HG02642 (cell line): ENCODE measurements around the gene DNASE1L3.
"Not testable (repeated sequence)": the region's sequence is repeated elsewhere in the genome, so short reads cannot be mapped to it uniquely, and the experiment has no call there.

ENCODE experiments used
- ATAC-seq: cut with Tn5 transposase; IDR thresholded peaks from one replicate; pipeline ENCODE4 v1.9.1; 2021; ENCODE audit warnings: mild to moderate bottlenecking; ENCODE audit not compliant: unreplicated experiment, poor library complexity

Gene DNASE1L3, protein sequence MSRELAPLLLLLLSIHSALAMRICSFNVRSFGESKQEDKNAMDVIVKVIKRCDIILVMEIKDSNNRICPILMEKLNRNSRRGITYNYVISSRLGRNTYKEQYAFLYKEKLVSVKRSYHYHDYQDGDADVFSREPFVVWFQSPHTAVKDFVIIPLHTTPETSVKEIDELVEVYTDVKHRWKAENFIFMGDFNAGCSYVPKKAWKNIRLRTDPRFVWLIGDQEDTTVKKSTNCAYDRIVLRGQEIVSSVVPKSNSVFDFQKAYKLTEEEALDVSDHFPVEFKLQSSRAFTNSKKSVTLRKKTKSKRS

GRCh38 chr3:58210761-58211460 lies at the start of gene DNASE1L3:
DNASE1L3 (minus strand) TSS chr3:58210972; CDS start chr3:58210906, 66 bp downstream.
- ATAC-seq: no peak

DNA sequence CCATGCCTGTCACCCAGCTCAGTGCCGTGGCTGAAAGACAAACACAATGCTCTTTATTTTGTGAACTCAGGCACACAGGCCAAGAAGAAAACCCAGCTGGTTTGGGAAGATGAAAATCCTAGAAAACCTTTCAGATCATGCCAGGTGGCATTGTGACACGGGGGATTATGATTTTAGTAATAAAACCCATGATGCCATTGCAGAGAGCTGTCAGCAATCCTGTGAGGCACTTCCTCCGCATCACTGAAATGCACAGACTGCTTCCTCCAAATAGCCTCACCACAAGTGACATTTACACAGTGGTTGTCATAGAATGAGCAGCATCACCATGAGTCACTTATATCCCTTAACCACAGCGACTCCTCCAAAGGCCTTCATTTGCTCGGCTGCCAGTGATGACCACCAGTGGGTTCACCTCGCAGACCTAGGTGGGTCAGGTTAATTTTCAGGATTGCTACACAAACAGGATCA lies 49.5 kb upstream of the DNASE1L3 start:
- ATAC-seq: no peak

DNA sequence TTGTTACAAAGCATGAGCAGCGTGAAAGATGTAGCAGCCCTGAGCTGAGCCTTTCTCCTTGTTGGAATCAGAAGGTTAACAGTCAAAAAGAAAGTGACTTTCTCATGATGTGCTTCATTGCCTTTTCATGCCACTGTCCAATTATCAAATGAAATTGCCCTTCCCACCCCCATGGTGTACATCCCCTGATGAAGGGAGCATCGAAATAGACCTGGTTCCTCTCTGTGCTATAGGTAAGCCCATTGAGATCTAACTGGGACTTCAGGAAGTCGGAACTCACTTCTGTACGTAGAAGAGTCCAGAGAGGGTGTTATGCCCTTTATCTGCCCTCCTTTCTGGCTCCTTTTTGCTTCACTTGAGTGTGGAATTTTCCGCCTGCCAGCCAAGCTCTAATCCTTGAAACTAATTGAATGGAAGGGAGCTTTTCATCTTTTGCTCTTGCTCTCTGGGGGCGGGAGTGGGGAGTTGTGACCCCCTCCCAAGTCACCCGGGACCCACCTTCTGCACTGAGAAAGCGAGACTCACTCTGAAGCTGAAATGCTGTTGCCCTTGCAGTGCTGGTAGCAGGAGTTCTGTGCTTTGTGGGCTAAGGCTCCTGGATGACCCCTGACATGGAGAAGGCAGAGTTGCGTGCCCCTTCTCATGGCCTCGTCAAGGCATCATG lies 47.8 kb upstream of the DNASE1L3 start:
- no peak for ATAC-seq

- no peak for ATAC-seq
Measured at GRCh38 chr3:58256511-58256910, 45.7 kb upstream of the DNASE1L3 start.

DNA sequence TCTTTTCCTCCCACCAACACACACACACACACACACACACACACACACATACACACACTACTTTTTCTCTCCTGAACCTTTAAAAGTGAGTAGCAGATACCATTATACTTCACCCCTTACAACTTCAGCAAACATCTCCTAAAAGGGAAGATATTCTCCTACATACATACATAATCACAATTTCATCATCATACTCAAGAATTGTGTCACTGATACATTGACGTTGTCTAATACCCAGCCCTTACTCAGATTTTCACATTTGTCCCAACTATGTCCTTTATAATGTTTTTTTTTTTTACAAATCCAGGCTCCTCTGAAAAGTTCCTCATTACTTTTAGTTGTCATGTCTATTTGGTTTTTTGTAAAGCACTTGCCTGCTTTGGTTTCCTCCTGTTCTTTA lies 45.3 kb upstream of the DNASE1L3 start:
- ATAC-seq: no peak

DNA sequence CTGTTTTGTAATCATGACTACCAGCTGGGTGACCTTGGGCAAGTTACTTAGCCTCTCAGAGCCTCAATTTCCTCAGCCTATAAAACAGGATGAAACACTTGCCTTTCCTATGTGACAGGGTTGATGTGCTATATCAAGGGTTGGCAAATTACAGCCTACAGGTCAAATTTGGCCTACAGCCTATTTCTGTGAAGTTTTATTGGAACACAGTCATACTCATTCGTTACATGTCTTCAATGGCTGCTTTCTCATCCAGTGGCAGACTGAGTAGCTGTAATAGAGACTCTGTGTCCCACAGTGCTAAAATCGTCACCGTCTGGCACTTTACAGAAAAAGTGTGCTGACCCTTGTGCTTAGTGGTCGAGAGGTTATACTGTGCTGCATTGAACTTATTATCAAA lies 43.4 kb upstream of the DNASE1L3 start:
- ATAC-seq: no peak

DNA sequence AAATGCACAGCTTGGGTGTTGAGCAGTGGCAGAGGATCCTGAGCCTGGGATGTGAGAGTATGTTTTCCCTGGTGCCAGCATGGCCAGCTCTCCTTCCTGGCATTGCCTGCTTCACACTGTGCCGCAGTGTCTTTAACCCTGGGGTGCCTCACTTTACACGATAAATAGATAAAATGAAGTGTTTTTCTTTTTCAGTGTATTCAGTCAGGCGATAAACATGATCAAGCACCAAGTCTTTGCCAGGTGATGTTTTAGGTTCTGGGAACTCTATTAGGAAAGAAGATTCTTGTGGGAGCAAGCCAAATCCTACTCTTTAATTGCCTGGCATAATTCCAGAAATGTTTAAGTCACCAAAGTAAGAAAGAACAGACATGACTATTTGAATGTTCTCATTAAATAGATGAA lies 40.9 kb upstream of the DNASE1L3 start:
- no peak for ATAC-seq

DNA sequence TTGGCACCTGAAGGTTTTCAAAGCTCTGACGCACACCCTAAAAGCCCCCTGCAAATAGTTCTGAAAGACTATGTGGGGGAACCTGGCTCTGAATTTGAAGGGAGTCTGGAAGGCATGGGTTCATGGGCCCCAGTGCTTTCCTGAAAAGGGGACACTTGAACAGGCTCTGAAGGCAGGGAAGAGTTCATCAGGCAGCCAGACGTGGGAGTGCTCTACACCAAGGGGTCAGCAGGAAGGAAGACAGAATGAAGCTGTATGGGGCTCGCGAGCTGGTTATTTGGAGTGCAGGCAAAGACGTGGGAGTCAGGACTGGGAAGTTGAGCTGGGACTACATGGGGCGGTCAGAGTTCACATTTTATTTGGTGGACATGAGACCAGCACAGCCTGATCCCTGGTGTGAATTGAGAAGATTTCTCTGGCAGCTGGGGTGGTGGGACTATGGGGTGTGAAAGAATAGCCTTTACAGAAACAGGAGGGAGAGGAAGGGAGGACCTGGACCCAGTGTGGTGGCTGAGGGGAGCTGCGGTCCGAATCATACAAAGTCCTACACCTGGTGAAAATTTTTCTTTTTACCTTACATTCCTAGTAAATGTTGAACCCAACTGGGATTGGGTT lies 39.4 kb upstream of the DNASE1L3 start:
- ATAC-seq: no peak

DNA sequence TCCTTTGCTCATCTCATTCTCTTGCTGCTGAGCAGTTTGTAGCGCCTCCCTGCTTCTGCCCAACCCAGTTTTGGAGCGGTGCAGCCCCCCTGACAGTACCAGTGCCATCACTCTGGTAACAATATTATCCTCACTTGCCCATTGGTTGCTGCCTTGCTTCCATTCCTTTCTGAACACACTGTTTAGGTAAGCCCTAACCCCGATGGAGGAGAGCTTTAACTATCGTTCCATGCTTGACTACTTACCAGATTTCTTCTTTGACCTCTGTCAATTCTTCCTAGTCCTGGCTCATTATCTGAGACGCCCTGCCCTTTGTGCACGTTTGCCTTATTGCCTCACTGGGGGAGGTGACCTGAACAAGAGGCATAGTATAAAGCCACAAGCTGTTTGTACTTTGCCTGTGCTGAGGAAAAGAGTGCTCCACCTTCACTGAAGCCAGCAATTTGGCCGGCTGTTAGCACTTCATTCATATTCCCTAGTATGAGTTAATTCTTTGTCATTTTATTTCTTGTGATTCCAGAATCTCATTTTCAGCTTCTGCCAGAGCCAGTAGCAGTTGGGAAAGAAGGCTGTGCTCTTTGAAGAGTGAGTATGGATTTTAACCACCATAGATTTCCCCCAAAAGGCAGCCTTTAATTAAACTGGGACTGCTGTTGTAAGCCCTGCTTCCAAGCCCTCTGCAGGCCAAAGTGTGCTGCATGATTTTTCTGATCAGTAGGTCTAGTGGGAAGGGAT lies 38.8 kb upstream of the DNASE1L3 start:
- ATAC-seq: no peak

DNA sequence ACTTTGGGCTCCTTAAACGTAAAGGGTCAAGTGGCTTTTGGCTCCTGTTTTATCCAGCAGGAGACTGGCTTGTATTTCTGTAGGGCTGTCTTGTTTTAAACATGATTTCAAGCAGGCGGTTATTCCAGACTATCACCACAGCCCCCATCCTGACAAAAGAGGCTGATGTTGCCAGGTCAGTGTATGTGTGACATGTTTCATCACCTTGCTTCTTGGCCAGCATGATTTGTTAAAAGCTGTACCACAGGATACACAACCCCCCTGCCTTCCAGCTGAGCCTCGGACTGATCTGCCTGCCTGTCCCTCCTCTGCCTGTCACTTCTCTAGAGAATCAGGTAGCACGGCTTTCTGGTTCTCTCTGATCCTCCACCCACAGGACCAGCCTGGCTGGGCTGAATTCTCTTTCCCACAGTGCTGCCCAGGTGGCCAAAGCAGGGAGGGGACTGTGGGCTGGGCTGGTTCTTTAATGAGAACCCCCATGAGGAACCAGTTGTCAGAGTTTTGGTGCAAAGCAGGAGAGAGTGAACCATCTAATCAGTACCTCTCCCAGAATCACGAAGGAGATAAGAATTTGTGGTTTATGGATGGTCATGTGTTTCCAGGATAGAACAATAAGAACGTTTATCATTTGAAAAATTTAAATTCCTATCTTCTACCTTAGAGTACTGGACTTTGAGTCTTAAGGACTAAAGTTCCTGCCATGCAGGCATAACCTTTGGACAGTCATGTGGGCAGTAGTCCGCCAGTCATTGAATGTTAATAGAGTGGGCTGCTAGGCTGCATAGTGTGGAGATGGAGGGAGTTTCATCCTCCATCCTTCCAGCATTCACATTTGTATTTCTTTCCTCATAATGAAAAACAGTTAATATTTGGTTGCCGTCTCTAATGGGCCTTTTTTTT lies 35.6 kb upstream of the DNASE1L3 start:
- ATAC-seq: no peak

- no peak for ATAC-seq
Measured at GRCh38 chr3:58243976-58244585, 33.3 kb upstream of the DNASE1L3 start.

- ATAC-seq: not testable (repeated sequence)
Measured at GRCh38 chr3:58242860-58243259, 32.1 kb upstream of the DNASE1L3 start.

DNA sequence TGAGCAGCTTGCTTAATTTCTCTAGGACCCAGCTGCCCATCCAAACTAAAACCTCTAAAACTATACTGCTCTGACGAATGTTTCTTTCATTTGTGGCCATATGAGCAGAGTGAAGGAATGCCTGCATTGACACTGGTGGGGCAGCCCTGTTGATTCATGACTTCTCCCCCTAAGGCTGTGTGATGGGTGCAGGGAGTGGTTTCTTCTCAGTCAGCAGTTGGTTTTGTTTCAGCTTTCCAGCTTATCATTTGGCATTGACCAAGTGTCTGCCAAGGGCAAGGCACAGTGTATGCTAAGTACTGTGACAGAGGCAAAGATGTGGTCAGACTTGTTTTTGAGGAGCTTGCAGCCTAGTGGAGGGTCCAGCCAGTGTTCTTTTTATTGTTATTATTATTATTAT lies 31.6 kb upstream of the DNASE1L3 start:
- ATAC-seq: no peak

DNA sequence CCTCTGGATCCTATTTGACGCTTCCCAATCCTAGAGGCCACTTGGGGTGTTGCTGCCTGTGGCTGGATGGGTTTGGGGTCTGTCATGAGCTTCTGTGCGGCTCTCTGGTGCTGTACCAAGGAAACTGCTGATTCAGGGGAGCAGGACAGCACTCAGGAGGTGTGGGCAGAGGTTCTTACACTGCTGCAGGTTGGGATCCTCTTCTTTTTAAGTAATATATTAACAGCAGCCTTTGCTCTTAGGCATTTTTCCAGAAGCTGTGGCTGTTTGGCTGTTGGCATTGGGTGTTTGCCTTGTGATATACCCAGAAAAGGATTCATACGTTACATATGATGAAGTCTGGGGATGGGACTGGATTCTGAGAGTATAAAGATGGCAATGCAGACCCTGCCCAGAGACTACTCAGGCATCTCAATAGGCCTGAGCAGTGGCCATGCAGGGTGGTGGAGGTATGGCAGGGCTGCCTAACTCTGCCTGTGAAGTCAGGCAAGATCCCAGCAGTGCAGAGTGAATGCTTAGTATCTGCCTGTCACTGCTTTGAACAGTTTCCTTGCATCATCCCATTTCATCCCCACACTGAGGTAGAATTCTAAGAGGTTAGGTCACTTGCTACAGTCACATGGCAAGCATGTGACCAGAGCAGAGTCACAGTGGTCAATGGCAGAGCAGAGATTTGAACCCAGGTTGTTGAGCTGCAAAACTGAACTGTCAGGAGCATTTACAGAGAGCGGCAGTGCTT lies 30.7 kb upstream of the DNASE1L3 start:
- no peak for ATAC-seq

DNA sequence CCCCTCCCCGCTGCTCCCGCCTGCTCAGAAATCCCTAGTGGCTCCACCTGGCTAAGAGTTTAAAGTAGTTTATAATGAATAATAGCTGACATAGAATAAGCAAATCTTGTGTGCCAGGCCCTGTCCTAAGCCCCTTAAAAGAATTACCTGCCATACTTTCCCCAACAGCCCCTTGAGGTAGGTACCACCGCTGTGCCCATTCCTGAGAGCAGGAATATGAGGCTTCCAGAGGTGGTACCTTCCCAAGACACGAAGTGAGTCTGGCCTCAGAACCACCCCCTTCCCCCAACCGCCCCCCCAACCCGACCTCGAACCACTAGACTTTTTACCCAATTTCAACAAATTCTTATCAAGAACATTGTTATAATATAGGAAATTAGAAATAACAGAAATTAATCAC lies 28.1 kb upstream of the DNASE1L3 start:
- ATAC-seq: no peak

- ATAC-seq: peak; percentile 43
Measured at GRCh38 chr3:58237941-58238681, 27.3 kb upstream of the DNASE1L3 start.

DNA sequence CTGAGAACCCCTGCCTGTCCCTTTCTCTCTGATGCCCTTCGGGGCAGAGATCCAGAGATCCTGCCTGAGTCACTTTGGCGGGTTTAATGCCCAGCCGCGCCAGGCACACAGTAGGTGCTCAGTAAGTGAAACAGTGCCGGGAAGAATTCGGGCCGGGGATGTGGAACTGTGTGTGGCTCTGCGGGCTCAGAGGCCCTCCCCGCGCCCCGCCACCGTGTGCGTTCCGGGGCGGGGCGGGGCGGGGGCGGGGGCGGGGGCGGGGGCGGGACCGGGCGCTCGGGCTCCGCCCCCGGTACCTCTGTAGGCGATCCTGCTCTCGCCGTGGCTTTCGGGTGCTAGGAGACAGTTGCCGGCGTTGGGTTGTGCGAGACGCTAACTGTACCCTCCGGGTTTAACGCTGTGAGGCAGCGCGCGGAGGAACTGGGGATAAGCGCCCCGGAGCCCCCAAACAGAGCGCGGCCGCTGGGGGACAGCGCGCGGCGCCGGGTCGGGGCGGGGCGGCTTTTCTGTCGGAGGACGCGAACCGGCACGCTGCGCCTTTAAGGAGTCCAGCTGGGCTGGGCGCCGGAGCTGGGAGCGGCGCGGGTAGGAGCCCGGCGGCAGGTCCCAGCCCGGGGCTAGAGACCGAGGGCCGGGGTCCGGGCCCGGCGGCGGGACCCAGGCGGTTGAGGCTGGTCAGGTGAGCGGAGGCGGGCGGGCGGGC lies 26.6 kb upstream of the DNASE1L3 start, which contains the start of gene ABHD6:
Gene ABHD6 (plus strand): TSS at position 555 of the 703 bp plus-strand sequence. CDS start 18,795 bp downstream, outside the sequence.
- peak; percentile 82 for ATAC-seq
